Frontal cortex (tissue), 4 donors: ENCODE measurements around the gene ZBTB9. TPM values are rescaled to one million over a fixed set of nuclear protein-coding genes. Genes with fewer than 3 reads are reported as not detected.

Source experiments
- DNase-seq, 2 donors: peaks; one replicate each; pipeline ENCODE4 v3.0.0; 2012; ENCODE audit warnings: low spot score in 2 of 2
- FAIRE-seq: peaks from 2 replicates; lab custom pipeline; 2012; peaks lifted over from hg19 to GRCh38; lab: Jason Lieb, UNC
- small RNA-seq: library from RNA; depleted of rRNA; stranded (forward); fragments of <200 nt; gene quantifications from one replicate; pipeline ENCODE3, GENCODE V24; 2014
- total RNA-seq: library from RNA; depleted of rRNA; stranded (reverse); fragments of >200 nt; gene quantifications from one replicate; pipeline ENCODE4 v1.2.3, GENCODE V29; 2014
- donor health status: control.
- donor health status: control.
- donor health status: control.

Gene ZBTB9
- total RNA-seq, 1 donor from 2014 or later, result 9.0 TPM

DNA sequence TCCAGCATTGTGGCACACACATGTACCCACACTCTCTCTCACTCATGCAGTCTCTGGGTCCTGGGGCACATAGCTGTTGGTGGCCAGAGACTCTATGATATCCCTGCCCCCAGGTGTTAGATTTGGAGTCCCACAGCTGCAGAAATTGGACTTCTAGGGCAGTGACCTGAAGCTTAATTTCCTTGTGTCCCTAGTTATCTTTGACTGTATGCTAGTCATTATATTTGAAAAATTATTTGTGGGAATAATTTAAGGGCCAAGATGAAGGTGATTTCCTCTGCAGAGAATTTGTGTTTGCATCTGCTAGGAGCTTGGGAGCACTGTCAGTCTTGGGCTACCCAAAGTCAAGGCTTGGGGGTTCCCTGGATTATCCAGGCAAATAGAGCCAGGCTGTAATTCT is 50.1 kb downstream of the ZBTB9 start:
- FAIRE-seq (no peak), DNase-seq (no peak)

DNA sequence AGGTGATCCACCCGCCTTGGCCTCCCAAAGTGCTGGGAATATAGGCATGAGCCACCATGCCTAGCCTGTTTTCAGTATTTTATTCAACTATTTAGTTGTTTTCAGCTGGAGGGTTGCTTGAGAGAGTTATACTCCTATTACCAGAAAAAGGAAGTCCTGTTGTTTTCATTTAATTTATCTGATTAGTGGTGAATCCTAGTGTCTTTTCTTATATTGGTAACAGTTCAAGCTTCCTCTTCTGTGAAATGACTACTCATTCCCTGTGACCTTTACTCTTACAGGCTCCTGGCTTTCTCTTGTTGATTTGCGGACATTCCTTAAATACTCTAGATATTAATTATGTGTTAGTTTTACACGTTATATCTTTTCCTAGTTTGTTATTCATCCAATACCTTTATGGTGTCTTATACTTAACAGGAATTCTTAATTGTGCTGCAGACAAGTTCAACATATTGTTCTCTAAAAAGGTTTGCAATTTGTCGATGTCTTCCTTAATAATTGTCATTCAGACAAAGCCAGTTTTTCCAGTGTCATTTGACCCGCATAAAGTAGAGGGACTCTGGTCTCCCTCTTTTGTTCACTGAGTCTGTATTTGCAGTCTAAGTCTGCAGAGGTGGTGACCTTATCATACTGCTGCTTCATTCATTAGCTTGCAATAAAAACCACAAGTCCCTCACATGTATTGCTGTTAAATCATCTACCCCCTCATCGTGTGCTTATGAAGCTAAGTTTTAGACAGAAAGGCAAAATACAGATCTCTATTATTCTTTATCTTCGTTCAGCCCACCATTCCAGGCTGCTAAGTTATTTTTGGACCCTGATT is 51.4 kb downstream of the ZBTB9 start:
- DNase-seq (no peak), FAIRE-seq (no peak)

Small RNAs within 50 kb of the gene (small RNA-seq; reads per million reads assigned to genes)
- not detected for gene ZBTB9

Other genes starting within 250 kb of the ZBTB9 start
- gene HSD17B8, start 249.9 kb upstream of the ZBTB9 start, total RNA-seq, result 3.3 TPM
- gene RING1, start 246.1 kb upstream of the ZBTB9 start, total RNA-seq, result 24.5 TPM
- 24.9 TPM for gene VPS52, start 182.7 kb upstream of the ZBTB9 start, total RNA-seq
- gene RPS18, start 182.5 kb upstream of the ZBTB9 start, total RNA-seq, result 4,003 TPM
- 9.0 TPM for gene B3GALT4, start 177.5 kb upstream of the ZBTB9 start, total RNA-seq
- gene WDR46, start 165.3 kb upstream of the ZBTB9 start, total RNA-seq, result 42.4 TPM
- 31.0 TPM for gene PFDN6, start 165.0 kb upstream of the ZBTB9 start, total RNA-seq
- 16.3 TPM for gene RGL2, start 155.6 kb upstream of the ZBTB9 start, total RNA-seq
- gene TAPBP, start 140.5 kb upstream of the ZBTB9 start, total RNA-seq, result 10.2 TPM
- gene ZBTB22, start 136.8 kb upstream of the ZBTB9 start, total RNA-seq, result 27.3 TPM
- gene DAXX, start 131.6 kb upstream of the ZBTB9 start, total RNA-seq, result 22.8 TPM
- 4.1 TPM for gene KIFC1, start 62.8 kb upstream of the ZBTB9 start, total RNA-seq
- 16.3 TPM for gene PHF1, start 43.6 kb upstream of the ZBTB9 start, total RNA-seq
- gene CUTA, start 36.5 kb upstream of the ZBTB9 start, total RNA-seq, result 84.8 TPM
- 35.1 TPM for gene SYNGAP1, start 34.5 kb upstream of the ZBTB9 start, total RNA-seq
- 2.9 TPM for gene BAK1, start 125.7 kb downstream of the ZBTB9 start, total RNA-seq
- 1.2 TPM for gene ITPR3, start 166.7 kb downstream of the ZBTB9 start, total RNA-seq